Stomach smooth muscle (tissue), 2 donors: ENCODE data around the gene SH2D5.

Source experiments
- H3K27ac ChIP-seq: one replicate; pipeline ENCODE4 v1.7.0; 2013; ENCODE audit warnings: mild to moderate bottlenecking, low read length, inconsistent platforms
- H3K27me3 ChIP-seq, 2 donors: one replicate each; pipeline ENCODE4 v1.7.0; 2013; ENCODE audit warnings: low read length in 2 of 2; ENCODE audit not compliant: insufficient read depth in 2 of 2, control insufficient read depth in 1 of 2
- H3K36me3 ChIP-seq, 2 donors: one replicate each; pipeline ENCODE4 v1.7.0; 2013; ENCODE audit warnings: low read length in 2 of 2; ENCODE audit not compliant: control insufficient read depth in 2 of 2, insufficient read depth in 2 of 2
- H3K4me1 ChIP-seq: one replicate; pipeline ENCODE4 v1.7.0; 2013; ENCODE audit warnings: low read length; ENCODE audit not compliant: control insufficient read depth, insufficient read depth
- H3K4me3 ChIP-seq, 2 donors: one replicate each; pipeline ENCODE4 v1.7.0; 2013; ENCODE audit warnings: low read length in 2 of 2
- H3K9ac ChIP-seq, 2 donors: one replicate each; pipeline ENCODE4 v1.7.0; 2013; ENCODE audit warnings: low read length in 2 of 2, mild to moderate bottlenecking in 1 of 2
- H3K9me3 ChIP-seq, 2 donors: one replicate each; pipeline ENCODE4 v1.7.0; 2013; ENCODE audit warnings: low read length in 2 of 2; ENCODE audit not compliant: control insufficient read depth in 2 of 2
- donor health status: healthy.
- donor health status: Pancreatic carcinoma.

The SH2D5 gene

DNA sequence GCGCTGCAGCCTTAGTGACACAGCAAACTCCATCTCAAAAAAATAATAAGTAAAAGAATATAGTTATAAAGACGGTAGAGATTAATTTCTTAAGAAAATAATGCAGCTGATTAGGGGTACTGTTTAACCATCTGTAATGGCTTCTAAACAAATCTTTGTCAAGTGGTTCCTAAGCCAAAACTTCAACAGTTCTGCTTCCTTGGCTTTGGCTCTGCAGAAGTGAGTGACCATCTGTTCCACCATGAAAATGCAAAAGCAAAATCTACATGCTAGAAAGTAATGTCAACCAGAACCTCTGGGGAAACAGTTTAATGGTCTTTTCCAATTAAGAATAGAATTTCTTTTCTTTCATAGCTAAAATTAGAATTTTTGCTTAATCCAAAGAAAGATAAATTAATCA is 8.3 kb upstream of the SH2D5 start:
- Histone ChIP-seq H3K4me1 (no peaks in the 10 kb centered on the region), H3K36me3 (peaks cover 39 to 40% of the 10 kb centered on the region in 2 donors)

DNA sequence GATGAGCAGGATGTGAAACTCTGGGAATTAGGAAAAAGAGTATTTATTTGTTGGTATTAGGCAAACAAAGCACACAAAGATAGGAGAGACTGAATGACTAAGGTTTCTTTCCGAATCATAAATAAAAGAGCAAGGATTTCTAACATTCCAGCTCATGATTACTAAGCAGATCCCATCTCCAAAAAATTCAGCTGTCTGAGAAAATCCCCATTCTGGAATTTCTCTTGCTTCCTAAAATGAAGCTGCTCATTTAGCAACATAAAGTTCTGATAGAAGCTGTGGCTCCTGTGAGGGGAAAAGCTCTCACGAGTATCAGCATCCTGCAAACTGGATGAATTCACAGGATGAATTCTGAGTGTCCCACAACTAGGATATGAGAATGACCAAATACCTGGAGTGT is 6.7 kb upstream of the SH2D5 start:
- no peak overlapping the region for H3K4me3 ChIP-seq
- H3K9ac ChIP-seq: no peak overlapping the region
- no peak overlapping the region for H3K27ac ChIP-seq
- no peaks in the 10 kb centered on the region for H3K27me3 ChIP-seq
- no peaks in the 10 kb centered on the region for H3K4me1 ChIP-seq
- H3K9me3 ChIP-seq: no peaks in the 10 kb centered on the region
- peaks cover 25 to 26% of the 10 kb centered on the region in 2 donors for H3K36me3 ChIP-seq

More for the DNA sequence above, 8.3 kb upstream of the SH2D5 start:
- Histone ChIP-seq H3K9me3 (no peaks in the 10 kb centered on the region), H3K4me3 (no peak overlapping the region), H3K9ac (no peak overlapping the region), H3K27me3 (no peaks in the 10 kb centered on the region), H3K27ac (no peak overlapping the region)

DNA sequence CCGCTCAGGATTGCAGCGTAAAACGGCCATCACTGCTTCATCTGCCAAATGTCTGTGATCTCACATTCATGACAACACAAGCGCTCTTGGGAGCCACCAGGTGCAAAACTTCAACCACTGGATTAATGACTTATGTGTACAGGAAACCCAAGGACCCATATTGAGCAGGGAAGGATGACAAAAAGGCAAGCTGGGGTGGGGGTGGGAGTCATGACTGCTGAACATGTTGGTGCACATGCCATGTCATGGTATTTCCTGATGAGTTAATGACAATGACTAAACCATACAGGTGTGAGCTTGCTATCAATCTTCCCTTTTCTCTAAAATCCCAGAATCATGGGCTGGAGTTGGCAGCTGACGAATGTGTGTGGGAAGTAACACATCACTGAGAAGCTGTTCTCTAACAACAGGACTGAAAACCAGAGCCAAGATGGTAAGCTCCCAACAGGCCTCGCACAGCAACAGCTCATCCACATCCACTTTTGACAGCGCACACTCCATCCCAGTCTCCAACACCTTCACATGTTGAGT is 3.1 kb upstream of the SH2D5 start:
- no peak overlapping the region for H3K9ac ChIP-seq
- no peak overlapping the region for H3K4me3 ChIP-seq
- peaks cover 28% of the 10 kb centered on the region for H3K4me1 ChIP-seq
- peaks cover 7 to 11% of the 10 kb centered on the region in 2 donors for H3K27me3 ChIP-seq
- H3K36me3 ChIP-seq: peaks cover 8 to 11% of the 10 kb centered on the region in 2 donors
- H3K9me3 ChIP-seq: no peaks in the 10 kb centered on the region
- H3K27ac ChIP-seq: no peak overlapping the region

DNA sequence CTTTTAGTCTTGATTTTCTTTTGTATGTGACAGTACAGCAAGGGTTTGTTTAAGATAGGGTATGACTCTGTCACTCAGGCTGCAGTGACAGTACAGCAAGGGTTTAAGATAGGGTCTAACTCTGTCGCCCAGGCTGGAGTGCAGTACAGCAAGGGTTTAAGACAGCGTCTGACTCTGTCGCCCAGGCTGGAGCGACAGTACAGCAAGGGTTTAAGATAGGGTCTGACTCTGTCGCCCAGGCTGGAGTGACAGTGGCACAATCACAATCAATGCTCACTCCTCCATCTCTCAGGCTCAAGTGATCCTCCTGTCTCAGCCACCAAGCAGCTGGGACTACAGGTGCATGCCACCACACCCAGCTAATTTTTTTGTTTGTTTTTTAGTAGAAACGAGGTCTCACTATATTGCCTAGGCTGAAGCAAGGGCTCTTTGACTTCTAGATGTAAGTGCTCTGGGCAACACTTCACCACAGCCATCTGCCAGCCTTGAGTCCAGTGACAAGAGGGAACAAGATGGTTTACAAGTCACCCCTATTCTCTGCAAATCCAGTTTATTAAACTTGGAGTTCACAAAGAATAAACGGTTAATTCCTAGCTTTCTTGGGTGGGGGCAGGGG is 965 bp upstream of the SH2D5 start:
- peak overlapping the region; percentile 84 to 93 for H3K4me3 ChIP-seq
- H3K36me3 ChIP-seq: peaks cover 8% of the 10 kb centered on the region in 2 donors
- H3K27ac ChIP-seq: no peak overlapping the region
- H3K4me1 ChIP-seq: peaks cover 29% of the 10 kb centered on the region
- H3K9ac ChIP-seq: peak overlapping the region; percentile 60 to 65
- H3K9me3 ChIP-seq: no peaks in the 10 kb centered on the region
- H3K27me3 ChIP-seq: peaks cover 16 to 29% of the 10 kb centered on the region in 2 donors

DNA sequence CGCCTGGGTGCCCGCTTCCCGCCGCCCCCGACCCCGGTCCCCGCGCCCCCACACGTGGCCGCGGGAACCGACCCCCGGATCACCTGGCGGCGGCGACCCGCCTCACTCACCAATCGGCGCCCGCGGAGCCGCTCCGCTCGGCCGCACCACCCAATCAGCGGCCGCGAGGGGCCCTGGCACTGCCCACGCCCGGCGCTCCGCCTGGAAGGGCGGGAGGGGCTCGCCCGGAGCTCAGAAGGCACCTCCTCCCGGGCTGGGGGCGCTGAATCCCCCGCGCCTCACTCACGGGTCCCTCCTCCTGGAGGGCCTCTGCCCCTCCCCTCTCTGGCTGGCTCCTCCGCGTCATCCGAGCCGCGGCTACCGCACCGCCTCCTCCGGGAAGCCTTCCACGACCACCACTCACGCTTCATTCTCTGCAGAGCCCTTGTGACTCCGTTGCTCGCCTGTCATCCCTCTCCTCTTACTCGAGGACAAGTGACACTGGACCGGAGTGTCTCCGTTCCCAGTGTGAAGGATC is 374 bp downstream of the SH2D5 start:
- Histone ChIP-seq H3K27ac (no peak overlapping the region), H3K4me1 (peaks cover 29% of the 10 kb centered on the region), H3K9me3 (no peaks in the 10 kb centered on the region)

DNA sequence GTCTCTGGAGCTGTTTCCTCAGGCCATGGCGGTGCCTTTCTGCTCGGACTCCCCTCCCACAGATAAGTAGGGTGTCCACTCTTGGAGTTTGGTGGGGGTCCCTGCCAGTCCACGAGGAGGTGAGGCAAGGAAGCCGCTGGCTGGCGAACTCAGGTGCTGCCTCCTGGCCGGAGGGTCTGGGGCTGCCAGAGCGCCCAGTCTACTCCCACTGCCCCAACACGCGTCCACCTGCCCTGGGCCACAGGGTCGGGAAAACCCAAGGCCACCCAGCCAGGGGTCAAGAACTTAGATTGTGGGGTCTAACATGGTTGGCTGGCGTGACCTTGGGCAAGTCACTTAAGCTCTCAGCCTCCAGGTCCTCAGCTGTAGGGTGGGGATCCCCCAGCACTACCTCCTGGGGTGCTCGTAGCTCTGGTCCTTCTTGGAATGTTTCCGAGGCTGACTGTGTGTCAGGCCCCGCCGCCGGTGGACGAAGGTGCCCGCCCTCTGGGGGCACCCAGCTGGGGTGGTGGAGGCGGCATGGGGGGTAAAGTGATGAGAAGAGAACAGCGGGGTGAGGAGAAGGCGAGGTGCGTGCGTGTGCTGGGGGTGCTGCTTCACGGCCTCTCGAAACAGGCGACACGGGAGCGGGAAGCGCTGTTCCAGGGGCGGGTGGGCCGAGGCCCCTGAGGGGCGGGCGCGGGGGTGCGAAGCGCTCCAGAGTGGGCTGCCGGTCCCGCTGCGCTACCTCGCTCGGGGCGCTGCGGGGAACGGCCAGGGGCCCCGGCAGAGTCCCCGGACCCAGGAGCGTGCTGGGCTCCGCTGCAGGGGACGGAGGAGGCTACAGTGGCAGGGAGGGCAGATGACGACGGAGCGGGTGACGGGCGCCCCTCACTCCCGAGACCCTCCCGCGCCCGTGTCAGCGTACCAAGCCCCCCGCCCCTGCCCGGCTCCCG is 1.2 kb downstream of the SH2D5 start:
- Histone ChIP-seq H3K9ac (peak overlapping the region in 1 of 2 donors; percentile 33), H3K27ac (no peak overlapping the region), H3K9me3 (no peaks in the 10 kb centered on the region), H3K36me3 (no peaks in the 10 kb centered on the region), H3K27me3 (peaks cover 23 to 29% of the 10 kb centered on the region in 2 donors), H3K4me1 (peaks cover 29% of the 10 kb centered on the region), H3K4me3 (peak overlapping the region; percentile 25 to 84)

More for the DNA sequence above, 374 bp downstream of the SH2D5 start:
- Histone ChIP-seq H3K4me3 (peak overlapping the region; percentile 84 to 93), H3K27me3 (peaks cover 23 to 29% of the 10 kb centered on the region in 2 donors), H3K9ac (peak overlapping the region; percentile 36 to 65), H3K36me3 (peaks cover 2% of the 10 kb centered on the region in 2 donors)

DNA sequence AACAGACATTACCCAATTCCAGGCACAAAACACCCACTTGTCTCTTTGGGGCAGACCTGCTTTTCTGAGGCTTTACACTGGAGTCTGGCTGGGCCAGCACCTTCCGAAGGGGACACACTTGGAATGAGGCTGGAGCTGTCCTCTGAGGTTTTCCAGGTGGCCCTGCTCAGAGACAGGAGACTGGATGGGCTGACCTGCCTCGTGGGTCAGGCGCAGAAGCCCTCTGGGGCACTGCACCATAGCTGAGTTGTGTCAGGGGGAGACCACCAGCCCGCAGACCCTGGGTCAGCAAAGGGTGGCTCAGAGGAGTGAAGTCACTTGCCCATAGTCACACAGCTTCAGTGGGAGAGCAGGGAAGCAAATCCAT is 1.8 kb downstream of the SH2D5 start:
- Histone ChIP-seq H3K36me3 (no peaks in the 10 kb centered on the region), H3K4me3 (no peak overlapping the region), H3K9me3 (no peaks in the 10 kb centered on the region), H3K9ac (no peak overlapping the region), H3K4me1 (peaks cover 29% of the 10 kb centered on the region), H3K27me3 (peaks cover 23 to 29% of the 10 kb centered on the region in 2 donors), H3K27ac (no peak overlapping the region)

DNA sequence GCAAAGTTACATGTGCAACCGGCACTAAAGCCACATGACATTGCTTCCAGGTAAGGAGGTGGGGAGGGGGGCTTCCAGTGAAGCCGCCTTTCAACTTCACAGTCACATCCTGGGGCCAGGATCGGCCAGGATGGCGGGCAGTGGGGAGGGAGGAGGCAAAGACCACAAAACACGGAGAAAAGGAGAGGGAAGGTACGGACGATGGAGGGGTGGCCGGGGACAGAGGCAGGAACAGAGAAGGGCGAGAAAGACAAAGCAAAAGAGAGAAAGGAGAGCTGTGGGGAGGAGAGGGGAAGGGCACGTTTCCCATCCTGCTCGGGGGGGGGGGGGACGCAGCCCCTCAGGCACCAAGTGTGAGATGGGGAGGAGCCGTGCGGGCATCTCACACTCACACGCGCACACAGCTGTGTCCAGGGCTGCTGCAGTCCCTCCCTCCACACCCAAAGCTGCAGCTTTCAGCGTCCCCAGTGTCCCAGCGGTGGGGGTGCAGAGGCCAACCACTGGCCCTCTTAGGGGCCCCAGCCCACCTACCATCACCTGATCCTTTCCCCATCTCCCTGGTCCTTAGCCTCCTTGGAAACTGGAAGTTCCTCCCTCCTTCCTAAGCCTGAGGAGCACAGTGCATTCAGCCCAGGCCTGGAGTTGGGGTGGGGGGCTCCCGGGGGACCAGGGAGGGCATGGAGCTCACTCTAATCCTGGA is 2.4 kb downstream of the SH2D5 start:
- Histone ChIP-seq H3K27me3 (peaks cover 23 to 29% of the 10 kb centered on the region in 2 donors), H3K27ac (no peak overlapping the region), H3K9ac (no peak overlapping the region)

DNA sequence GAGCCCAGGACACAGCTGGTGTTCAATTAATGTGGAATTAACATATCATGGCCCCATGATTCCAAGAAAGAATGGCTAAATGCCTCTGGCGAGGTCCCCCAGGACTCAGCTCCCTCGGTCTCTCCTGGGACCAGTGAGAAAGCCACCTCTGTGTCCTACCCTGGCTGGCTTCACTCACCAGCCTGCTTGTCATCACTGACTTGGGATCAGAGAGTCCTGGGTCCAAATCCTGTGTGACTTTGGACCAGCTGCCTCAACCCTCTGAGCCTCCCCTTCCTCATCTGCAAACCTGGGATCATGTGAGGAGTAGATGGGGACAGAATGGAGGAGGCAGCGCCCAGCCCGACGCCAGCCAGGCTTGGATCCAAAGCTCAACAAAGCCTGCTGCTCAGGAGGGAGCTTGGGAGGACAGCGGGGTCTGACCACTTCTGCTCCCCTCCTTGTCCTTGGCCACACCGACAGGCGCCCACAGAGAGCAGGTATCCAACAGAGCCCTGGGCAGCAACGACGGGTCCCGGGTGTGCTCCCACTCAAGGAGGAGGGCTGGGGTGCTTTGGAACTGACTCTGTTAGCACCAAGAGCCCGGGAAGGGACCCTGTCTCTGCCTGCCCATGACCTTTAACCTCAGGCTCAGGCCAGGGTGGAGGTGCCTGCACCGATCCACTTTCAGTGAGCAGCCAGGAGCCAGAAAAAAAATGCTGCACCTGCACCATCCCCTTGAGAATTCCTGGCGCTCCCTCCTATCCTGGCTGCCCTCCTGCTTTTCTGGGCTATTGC is 3.2 kb downstream of the SH2D5 start:
- Histone ChIP-seq H3K36me3 (no peaks in the 10 kb centered on the region), H3K9me3 (no peaks in the 10 kb centered on the region), H3K9ac (no peak overlapping the region), H3K4me3 (no peak overlapping the region), H3K27me3 (peaks cover 23 to 29% of the 10 kb centered on the region in 2 donors), H3K4me1 (peaks cover 29% of the 10 kb centered on the region), H3K27ac (no peak overlapping the region)

More for the DNA sequence above, 2.4 kb downstream of the SH2D5 start:
- peaks cover 29% of the 10 kb centered on the region for H3K4me1 ChIP-seq
- no peak overlapping the region for H3K4me3 ChIP-seq
- H3K9me3 ChIP-seq: no peaks in the 10 kb centered on the region
- H3K36me3 ChIP-seq: no peaks in the 10 kb centered on the region
